ENCODE data around the gene TLL2.

- no peak for TF ChIP-seq CTCF (IDR thresholded peaks at IDR 0.05)
- TF ChIP-seq POLR2A (IDR thresholded peaks at IDR 0.05): no peak
Measured at GRCh38 chr10:96416643-96417042, 97.1 kb downstream of the TLL2 start.
